HepG2 (cell line): ENCODE measurements around the gene B3GNT8. TPM values are rescaled to one million over a fixed set of nuclear protein-coding genes. Genes with fewer than 3 reads are reported as not detected.
A peak's percentile ranks its signal among the peaks of the same experiment; 100 is the strongest.

Experiments used
- ADNP ChIP-seq: sonication (generic); formaldehyde crosslinking; IDR thresholded peaks from 2 replicates; pipeline ENCODE4 v1.4.0; 2020; ENCODE audit warnings: missing genetic modification reagents
- DNMT3B ChIP-seq: conservative IDR thresholded peaks from 2 replicates; pipeline ENCODE4 v1.6.1; 2016; ENCODE audit warnings: missing biosample characterization, control low read depth
- GLMP ChIP-seq: sonication (generic); formaldehyde crosslinking; IDR thresholded peaks from 2 replicates; pipeline ENCODE4 v1.9.0; 2021; ENCODE audit warnings: missing genetic modification reagents, mild to moderate bottlenecking, borderline replicate concordance
- HDAC1 ChIP-seq: sonication (generic); formaldehyde crosslinking; IDR thresholded peaks from 2 replicates; pipeline ENCODE4 v1.5.1; 2020; ENCODE audit warnings: mild to moderate bottlenecking, missing genetic modification reagents
- IRF2 ChIP-seq: IDR thresholded peaks from 2 replicates; pipeline ENCODE4 v1.6.1; 2018; ENCODE audit warnings: missing genetic modification reagents, missing compliant biosample characterization
- KDM2A ChIP-seq: sonication (generic); formaldehyde crosslinking; IDR thresholded peaks from 2 replicates; pipeline ENCODE4 v1.4.0; 2020; ENCODE audit warnings: low read depth, missing genetic modification reagents, borderline replicate concordance
- KDM6A ChIP-seq: IDR thresholded peaks from 2 replicates; pipeline ENCODE4 v1.6.1; 2016; ENCODE audit warnings: low read depth
- MAFK ChIP-seq, 2 experiments: IDR thresholded peaks in 1 of 2; conservative IDR thresholded peaks in 1 of 2; 2 replicates each; pipeline ENCODE4 v1.6.1; 2011; ENCODE audit warnings: improper control_type of control experiment in 2 of 2, low read length in 2 of 2
- NBN ChIP-seq: fragments of 450-650 bp; conservative IDR thresholded peaks from 2 replicates; pipeline ENCODE4 v1.6.1; 2017
- NCOA1 ChIP-seq: sonication (generic); formaldehyde crosslinking; IDR thresholded peaks from 2 replicates; pipeline ENCODE4 v1.9.0; 2021; ENCODE audit warnings: missing genetic modification reagents
- PITX1 ChIP-seq: sonication (generic); formaldehyde crosslinking; IDR thresholded peaks from 2 replicates; pipeline ENCODE4 v1.5.1; 2020; ENCODE audit warnings: mild to moderate bottlenecking, missing genetic modification reagents
- TOE1 ChIP-seq: sonication (generic); formaldehyde crosslinking; IDR thresholded peaks from 2 replicates; pipeline ENCODE4 v1.4.0; 2020; ENCODE audit warnings: mild to moderate bottlenecking, missing genetic modification reagents
- WIZ ChIP-seq: sonication (generic); formaldehyde crosslinking; IDR thresholded peaks from 2 replicates; pipeline ENCODE4 v1.5.1; 2020; ENCODE audit warnings: mild to moderate bottlenecking, missing genetic modification reagents
- ZBTB3 ChIP-seq: sonication (generic); formaldehyde crosslinking; IDR thresholded peaks from 2 replicates; pipeline ENCODE4 v1.4.0; 2020; ENCODE audit warnings: low read depth, mild to moderate bottlenecking, moderate library complexity, missing genetic modification reagents, borderline replicate concordance
- ZKSCAN8 ChIP-seq: IDR thresholded peaks from 2 replicates; pipeline ENCODE4 v1.6.1; 2016; ENCODE audit warnings: borderline replicate concordance, missing genetic modification reagents, missing compliant biosample characterization
- ZMYM4 ChIP-seq: sonication (generic); formaldehyde crosslinking; IDR thresholded peaks from 2 replicates; pipeline ENCODE4 v1.8.1; 2023; ENCODE audit warnings: mild to moderate bottlenecking, missing genetic modification reagents
- ZNF138 ChIP-seq: sonication (generic); formaldehyde crosslinking; IDR thresholded peaks from 2 replicates; pipeline ENCODE4 v1.5.0; 2020; ENCODE audit warnings: mild to moderate bottlenecking, low read depth, missing genetic modification reagents
- ZNF33A ChIP-seq: sonication (generic); formaldehyde crosslinking; IDR thresholded peaks from 2 replicates; pipeline ENCODE4 v1.5.1; 2020; ENCODE audit warnings: missing genetic modification reagents, mild to moderate bottlenecking, moderate library complexity, borderline replicate concordance
- ZNF33B ChIP-seq: sonication (generic); formaldehyde crosslinking; IDR thresholded peaks from 2 replicates; pipeline ENCODE4 v1.5.1; 2020; ENCODE audit warnings: mild to moderate bottlenecking, missing genetic modification reagents
- ZNF501 ChIP-seq: sonication (generic); formaldehyde crosslinking; IDR thresholded peaks from 2 replicates; pipeline ENCODE4 v1.5.1; 2020; ENCODE audit warnings: mild to moderate bottlenecking, moderate library complexity, missing genetic modification reagents
- ZNF552 ChIP-seq: sonication (generic); formaldehyde crosslinking; IDR thresholded peaks from 2 replicates; pipeline ENCODE4 v1.9.0; 2022; ENCODE audit warnings: missing genetic modification reagents, mild to moderate bottlenecking, borderline replicate concordance
- ZNF615 ChIP-seq: sonication (generic); formaldehyde crosslinking; IDR thresholded peaks from 2 replicates; pipeline ENCODE4 v1.5.0; 2020; ENCODE audit warnings: mild to moderate bottlenecking, missing genetic modification reagents, borderline replicate concordance
- ZNF629 ChIP-seq: sonication (generic); formaldehyde crosslinking; conservative IDR thresholded peaks from 2 replicates; pipeline ENCODE4 v1.5.0; 2020; ENCODE audit warnings: missing genetic modification reagents
- ZNF720 ChIP-seq: sonication (generic); formaldehyde crosslinking; IDR thresholded peaks from 2 replicates; pipeline ENCODE4 v1.4.0; 2020; ENCODE audit warnings: missing genetic modification reagents
- ZNF724P ChIP-seq: sonication (generic); formaldehyde crosslinking; IDR thresholded peaks from 2 replicates; pipeline ENCODE4 v1.8.0; 2022; ENCODE audit warnings: missing genetic modification reagents, borderline replicate concordance
- ZNF780A ChIP-seq: sonication (generic); formaldehyde crosslinking; IDR thresholded peaks from 2 replicates; pipeline ENCODE4 v1.8.0; 2022; ENCODE audit warnings: mild to moderate bottlenecking, missing genetic modification reagents, moderate library complexity
- polyA plus RNA-seq, 8 experiments: library from polyadenylated mRNA; depleted of rRNA in 3 of 8; stranded (reverse) in 7 of 8; unstranded in 1 of 8; fragments of >200 nt; fragmentation: Illumina TruSeq in 4 of 8; extraction: Trizol in 4 of 8; gene quantifications; 2 replicates each; pipeline versions ENCODE4 v1.2.1 to v1.2.3, GENCODE V29; 2011 to 2016; ENCODE audit warnings: low read depth in 4 of 8, missing spikeins in 1 of 8, mixed read lengths in 1 of 8; ENCODE audit not compliant: insufficient read depth in 1 of 8
- total RNA-seq, 5 experiments: library from RNA; depleted of rRNA; stranded (reverse); fragments of >200 nt; fragmentation: Illumina TruSeq; extraction: Trizol; gene quantifications; 2 replicates each; pipeline ENCODE4 v1.2.3, GENCODE V29; 2016; ENCODE audit warnings: low read depth in 1 of 5
- TF ChIP-seq, protein P1 (sequence below): sonication (generic); formaldehyde crosslinking; IDR thresholded peaks from 2 replicates; pipeline ENCODE4 v1.5.1; 2020; ENCODE audit warnings: mild to moderate bottlenecking, missing genetic modification reagents, moderate library complexity
- TF ChIP-seq, protein P2 (sequence below): IDR thresholded peaks from 2 replicates; pipeline ENCODE4 v1.6.1; 2016; ENCODE audit warnings: missing compliant biosample characterization, missing genetic modification reagents, borderline replicate concordance

B3GNT8 gene
- total and polyA plus RNA-seq, 2 of the 13 experiments (the other 11 are each of a cell fraction or from before 2014, with no cell fraction given), result 0.26 to 1.9 TPM

DNA sequence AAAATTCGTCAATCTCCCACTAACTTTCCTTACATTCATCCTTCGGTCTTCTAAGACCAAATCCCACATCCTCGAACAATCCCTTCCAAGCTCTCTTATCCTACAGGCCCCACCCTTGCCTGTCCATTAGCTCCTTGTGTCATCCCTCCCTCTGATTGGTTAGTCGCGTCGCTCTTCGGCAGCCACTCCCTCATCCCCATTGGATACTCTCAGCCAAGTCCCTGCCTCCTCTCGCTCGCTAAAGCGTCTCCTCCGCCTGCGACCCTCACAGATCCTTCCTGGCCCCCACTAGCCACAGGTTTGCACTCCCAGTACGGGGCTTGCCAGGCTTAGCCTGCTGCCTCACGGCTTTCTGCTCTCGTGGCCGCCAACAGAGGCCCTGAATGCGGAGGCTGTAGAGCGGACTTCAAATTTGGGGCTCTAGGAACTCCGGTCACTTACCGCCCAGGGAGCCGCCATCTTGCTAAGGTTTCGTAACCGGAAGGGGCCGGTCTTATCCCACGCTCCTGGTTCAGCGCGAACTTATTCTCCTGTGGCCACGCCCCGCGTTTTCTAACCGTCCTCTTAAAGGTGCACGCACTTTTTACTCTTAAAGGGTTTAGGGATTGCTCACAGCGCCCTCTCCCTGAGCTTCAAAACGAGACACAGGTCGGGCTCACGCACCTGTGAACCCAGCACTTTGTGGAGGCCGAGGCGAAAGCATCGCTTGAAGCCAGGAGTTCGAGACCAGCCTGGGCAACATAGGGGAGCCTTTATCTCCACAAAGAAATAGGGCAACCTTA lies 12.5 kb upstream of the B3GNT8 start, which contains the start of gene DMAC2 (continued):
- TF ChIP-seq KDM2A (CRISPR knock-in tag), result peak; percentile 92
- peak; percentile 69; the same call in 1 of the 2 replicates for TF ChIP-seq ZNF724P
- TF ChIP-seq, protein P1, sequence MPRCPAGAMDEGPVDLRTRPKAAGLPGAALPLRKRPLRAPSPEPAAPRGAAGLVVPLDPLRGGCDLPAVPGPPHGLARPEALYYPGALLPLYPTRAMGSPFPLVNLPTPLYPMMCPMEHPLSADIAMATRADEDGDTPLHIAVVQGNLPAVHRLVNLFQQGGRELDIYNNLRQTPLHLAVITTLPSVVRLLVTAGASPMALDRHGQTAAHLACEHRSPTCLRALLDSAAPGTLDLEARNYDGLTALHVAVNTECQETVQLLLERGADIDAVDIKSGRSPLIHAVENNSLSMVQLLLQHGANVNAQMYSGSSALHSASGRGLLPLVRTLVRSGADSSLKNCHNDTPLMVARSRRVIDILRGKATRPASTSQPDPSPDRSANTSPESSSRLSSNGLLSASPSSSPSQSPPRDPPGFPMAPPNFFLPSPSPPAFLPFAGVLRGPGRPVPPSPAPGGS (CRISPR knock-in tag), result peak; percentile 61; the same call in 1 of the 2 replicates
- TF ChIP-seq ZNF720 (CRISPR knock-in tag), result no peak
- no peak for TF ChIP-seq ZNF780A
- TF ChIP-seq KDM6A (CRISPR knock-in tag), result no peak
- TF ChIP-seq IRF2 (CRISPR knock-in tag), result 0 out of 2 replicates have a peak, but pooled peaks have one; percentile 43
- TF ChIP-seq ZNF501 (CRISPR knock-in tag), result peak; percentile 90
- TF ChIP-seq NBN, result no peak
- 0 out of 2 replicates have a peak, but pooled peaks have one; percentile 78 for TF ChIP-seq ZNF33B
- no peak for TF ChIP-seq ZNF615 (CRISPR knock-in tag)
- TF ChIP-seq ADNP (CRISPR knock-in tag), result peak; percentile 97
- no peak for TF ChIP-seq ZNF552 (CRISPR knock-in tag)
- no peak for TF ChIP-seq ZNF629 (CRISPR knock-in tag)
- TF ChIP-seq ZKSCAN8 (CRISPR knock-in tag), result peak; percentile 42; the same call in 1 of the 2 replicates
- TF ChIP-seq HDAC1 (CRISPR knock-in tag), result peak; percentile 82
- no peak for TF ChIP-seq GLMP (CRISPR knock-in tag)
- no peak for TF ChIP-seq ZNF138 (CRISPR knock-in tag)
- TF ChIP-seq NCOA1 (CRISPR knock-in tag), result no peak
- TF ChIP-seq ZBTB3 (CRISPR knock-in tag), result 0 out of 2 replicates have a peak, but pooled peaks have one; percentile 86
- peak; percentile 84 for TF ChIP-seq ZMYM4 (CRISPR knock-in tag)
- no peak for TF ChIP-seq DNMT3B (CRISPR knock-in tag)
- TF ChIP-seq TOE1, result no peak
- TF ChIP-seq ZNF33A (CRISPR knock-in tag), result no peak; the same call in 1 of the 2 replicates
- TF ChIP-seq, protein P2, sequence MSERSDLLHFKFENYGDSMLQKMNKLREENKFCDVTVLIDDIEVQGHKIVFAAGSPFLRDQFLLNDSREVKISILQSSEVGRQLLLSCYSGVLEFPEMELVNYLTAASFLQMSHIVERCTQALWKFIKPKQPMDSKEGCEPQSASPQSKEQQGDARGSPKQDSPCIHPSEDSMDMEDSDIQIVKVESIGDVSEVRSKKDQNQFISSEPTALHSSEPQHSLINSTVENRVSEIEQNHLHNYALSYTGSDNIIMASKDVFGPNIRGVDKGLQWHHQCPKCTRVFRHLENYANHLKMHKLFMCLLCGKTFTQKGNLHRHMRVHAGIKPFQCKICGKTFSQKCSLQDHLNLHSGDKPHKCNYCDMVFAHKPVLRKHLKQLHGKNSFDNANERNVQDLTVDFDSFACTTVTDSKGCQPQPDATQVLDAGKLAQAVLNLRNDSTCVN (CRISPR knock-in tag), result no peak
- TF ChIP-seq PITX1, result peak; percentile 86
- no peak for TF ChIP-seq WIZ
- no peak for TF ChIP-seq MAFK (conservative IDR thresholded peaks at IDR 0.05 in 1 of 2, IDR thresholded peaks at IDR 0.05 in 1 of 2; ENCODE audit: low read length in 2 of 2)
